GM19351 (cell line): Measurements from ENCODE around the gene PDCD2L.
"Not testable (repeated sequence)": the region's sequence is repeated elsewhere in the genome, so short reads cannot be mapped to it uniquely, and the experiment has no call there.

Experiments
- ATAC-seq: cut with Tn5 transposase; IDR thresholded peaks from one replicate; pipeline ENCODE4 v1.9.1; 2021; ENCODE audit warnings: mild to moderate bottlenecking, moderate library complexity; ENCODE audit not compliant: unreplicated experiment

PDCD2L gene

DNA sequence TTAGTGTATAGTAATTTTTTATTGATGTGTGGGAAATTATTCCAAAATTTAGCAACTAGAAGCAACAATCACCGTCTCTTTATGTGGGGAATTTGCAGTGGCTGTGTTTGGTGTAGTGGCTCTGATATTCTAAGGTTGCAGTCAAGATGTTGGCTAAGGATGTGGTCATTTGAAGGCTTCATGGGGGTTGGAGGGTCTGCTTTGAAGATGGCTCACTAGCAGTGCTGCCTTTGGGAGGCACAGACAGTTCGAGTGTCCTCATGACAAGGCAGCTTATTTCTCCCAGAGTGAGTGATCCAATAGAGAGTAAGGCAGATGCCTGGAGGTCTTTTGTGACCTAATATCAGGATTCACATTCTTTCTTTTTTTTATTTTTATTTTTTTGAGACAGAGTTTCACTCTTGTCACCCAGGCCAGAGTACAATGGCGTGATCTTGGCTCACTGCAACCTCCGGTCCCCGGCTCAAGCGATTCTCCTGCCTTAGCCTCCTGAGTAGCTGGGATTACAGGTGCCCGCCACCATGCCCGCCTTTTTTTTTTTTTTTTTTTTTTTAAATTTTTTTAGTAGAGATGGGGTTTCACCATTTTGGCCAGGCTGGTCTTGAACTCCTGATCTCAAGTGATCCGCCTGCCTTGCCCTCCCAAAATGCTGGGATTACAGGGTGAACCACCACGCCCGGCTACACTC lies 30.5 kb upstream of the PDCD2L start:
- ATAC-seq = no peak

DNA sequence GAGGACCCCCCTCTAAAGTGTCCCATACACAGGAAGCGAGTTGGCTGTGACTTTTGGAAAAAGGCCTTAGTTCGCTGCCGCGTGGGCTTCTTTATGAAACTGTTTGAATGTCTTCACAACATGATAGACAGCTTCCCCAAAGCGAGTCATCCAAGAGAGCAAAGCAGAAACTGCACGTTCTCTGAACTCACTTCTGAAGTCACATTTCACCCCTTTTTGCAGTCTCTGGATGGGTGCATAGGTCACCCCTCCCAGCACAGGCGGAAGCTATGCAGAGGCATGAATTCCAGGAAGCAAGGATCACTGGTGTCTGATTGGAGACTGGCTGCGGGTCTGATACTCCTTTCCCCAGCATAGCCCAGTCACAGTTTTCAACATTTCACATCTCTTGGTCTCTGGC lies 28.6 kb upstream of the PDCD2L start:
- no peak for ATAC-seq

DNA sequence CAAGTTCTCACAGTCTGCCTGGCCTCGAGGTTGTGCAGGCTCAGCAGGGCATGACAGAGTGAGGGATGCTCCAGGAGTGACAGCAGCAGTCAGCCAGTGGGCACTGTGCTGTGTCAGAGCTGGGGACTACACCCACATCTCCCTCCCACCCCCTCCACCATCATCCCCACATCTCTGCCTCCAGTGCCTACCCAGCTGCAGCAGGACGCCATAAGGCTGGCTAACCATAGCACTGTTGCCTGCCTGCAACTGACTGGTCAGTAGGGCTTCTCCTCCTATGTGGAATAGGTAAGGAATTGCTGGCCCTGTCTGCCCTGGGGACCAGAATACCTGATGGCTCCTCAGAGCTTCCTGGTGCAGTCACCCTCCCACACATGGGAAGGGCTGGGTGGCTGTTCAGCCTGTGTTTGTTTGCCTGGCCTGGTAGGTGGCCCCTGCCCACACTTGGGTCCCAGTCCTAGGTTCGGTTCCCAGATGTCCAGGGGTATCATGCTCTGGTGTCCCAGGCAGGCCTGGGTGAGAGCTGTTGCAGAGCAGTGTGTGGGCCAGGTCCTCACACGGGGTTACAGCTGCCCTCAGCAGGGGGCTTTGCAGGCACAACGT lies 23.5 kb upstream of the PDCD2L start:
- no peak for ATAC-seq

DNA sequence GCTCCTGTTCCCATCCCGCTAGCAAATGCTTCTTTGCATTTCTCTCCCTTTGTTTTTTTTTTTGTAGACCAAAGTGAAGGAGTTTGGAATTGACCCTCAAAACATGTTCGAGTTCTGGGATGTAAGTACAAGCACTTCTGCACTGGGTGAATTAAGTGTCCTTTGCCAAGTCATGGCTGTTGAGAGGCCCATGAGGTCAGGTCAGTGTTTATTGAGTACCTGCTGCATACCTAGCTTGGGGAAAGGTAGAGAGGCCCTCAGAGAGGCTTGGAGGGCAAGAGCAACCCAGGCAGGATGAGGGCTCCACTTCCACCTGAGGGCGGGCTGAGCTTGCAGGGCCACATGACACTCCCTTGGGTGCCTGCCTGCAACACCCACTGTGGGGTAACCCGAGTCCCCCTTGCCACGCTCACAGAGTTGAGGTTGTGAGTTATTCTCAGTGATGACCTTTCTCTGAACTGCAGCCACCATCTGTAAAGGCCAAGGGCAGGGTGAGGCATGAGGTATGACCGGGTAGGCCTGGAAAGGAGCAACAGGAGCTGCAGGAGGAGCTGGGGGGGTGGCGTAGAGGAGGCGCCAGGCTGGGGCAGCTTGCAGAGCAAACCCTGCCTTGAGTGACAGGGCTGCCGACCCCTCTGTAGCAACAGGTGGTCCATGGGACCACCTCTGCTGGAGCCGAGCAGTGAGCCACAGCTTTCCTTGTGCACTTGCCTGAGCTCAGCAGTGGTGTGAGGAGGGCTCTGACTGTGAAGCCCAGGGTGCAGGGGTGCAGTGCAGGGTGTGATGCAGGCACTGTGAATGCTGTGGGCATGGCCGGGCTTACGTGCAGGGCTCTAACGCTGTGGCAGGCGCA lies 22.6 kb upstream of the PDCD2L start:
- no peak for ATAC-seq

DNA sequence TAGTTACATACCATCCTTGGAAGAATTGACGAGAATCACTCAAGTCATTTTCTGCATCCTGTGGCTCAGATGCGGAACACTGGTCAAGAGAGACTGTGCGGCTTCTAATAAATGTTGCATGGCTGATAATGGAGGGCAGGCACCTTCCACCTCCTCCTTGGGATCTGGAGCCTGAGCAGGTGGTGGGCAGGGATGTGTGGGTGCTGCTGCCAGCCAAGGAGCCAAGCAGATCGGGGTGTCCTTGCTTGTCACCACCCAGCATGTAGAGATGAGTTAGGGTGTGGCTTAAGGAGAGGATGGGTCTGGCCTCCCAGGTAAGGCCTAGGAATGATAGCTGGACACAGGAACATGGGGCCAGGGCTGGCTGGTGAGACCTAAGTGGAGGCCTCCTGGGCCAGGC lies 21.7 kb upstream of the PDCD2L start:
- ATAC-seq = no peak

DNA sequence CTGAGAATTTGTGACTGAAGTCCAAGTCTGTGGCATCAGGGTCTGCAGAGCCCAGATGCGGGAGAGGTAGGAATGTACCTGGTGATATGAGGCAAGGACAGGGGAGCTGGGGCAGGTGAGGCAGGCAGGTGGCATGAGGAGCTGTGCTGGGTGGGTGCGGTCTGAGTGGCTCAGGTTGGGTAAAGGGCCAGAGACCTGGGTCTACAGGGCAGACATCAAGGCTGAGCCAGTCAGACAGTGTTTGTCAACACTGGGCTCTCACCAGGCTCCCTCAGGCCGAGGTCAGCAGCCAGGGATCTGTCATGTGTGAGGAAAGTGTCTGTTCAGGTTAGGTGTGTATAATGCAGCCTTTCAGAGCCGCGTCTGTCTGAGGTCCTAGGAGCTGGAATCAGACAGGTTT lies 20.6 kb upstream of the PDCD2L start:
- ATAC-seq = no peak

DNA sequence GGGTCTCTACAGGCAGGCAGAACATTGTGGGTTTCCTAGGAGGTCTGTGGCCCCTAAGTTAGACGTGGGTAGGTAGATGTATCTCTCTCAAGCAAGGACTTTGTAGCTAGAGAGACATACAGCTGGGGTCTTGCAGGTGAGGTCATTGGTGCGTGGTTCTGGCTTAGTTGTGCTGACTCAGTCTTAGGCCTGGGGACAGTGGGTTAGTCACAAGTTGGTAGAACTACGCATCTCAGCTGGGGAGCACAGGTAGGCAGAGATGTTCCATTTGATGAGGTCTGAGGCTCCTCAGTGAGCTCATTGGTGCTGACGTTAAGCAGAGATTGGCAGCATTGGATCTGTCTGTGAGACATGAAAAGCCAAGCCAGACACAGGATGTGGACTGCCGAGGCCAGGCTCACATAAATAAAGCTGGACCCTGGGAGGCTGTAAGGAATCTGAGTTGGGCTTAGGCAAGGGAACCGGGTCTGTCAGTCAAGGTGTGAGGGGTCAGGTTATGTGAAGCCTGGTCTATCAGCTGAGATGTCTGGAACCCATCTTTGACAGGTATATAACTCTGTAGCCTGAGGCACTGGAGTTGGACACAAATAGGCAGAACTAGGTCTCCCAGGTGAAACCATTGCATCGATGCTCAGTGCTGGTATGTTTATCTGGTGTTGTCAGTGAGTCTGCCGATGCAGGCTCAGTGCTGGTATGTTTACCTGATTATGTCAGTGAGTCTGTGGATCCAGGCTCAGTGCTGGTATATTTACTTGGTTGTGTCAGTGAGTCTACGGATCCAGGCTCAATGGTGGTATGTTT lies 17.4 kb upstream of the PDCD2L start:
- no peak for ATAC-seq

DNA sequence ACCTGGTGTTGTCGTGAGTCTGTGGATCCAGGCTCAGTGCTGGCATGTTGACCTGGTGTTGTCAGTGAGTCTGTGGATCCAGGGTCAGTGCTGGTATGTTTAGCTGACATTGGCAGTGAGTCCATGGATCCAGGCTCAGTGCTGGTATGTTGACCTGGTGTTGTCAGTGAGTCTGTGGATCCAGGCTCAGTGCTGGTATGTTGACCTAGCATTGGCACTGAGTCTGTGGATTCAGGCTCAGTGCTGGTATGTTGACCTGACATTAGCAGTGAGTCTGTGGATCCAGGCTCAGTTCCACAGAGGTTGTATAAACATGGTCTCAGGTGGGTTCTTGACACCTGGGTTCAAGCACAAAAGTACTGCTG lies 16.8 kb upstream of the PDCD2L start:
- ATAC-seq = no peak

DNA sequence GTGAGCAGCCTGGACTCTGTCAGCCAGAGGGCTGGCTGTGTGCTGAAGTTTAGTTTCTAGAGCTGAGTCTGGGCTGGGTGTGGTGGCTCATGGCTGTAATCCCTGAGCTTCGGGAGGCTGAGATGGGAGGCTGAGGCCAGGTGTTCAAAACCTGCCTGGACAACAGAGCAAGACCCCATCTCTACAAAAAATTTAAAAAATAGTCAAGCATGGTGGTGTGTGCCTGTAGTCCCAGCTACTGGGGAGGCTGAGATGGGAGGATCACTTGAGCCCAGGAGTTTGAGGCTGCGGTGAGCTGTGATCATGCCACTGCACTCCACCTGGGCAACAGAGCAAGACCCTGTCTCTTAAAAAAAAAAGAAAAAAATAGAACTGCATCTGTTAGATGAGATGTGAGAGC lies 15.5 kb upstream of the PDCD2L start:
- ATAC-seq = not testable (repeated sequence)

DNA sequence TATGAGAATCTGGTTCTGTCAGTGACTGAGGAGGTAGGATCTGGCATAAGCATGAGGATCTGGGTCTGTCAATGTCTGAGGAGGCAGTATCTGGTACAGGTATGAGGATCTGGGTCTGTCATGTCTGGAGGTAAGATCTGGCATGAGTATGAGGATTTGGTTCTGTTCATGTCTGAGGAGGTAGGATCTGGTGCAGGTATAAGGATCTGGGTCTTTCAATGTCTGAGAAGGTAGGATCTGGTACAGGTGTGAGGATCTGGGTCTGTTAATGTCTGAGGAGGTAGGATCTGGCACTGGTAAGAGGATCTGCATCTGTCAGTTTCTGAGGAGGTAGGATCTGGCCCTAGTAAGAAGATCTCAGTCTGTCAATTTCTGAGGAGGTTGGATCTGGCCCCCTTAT lies 12.4 kb upstream of the PDCD2L start:
- ATAC-seq = no peak

DNA sequence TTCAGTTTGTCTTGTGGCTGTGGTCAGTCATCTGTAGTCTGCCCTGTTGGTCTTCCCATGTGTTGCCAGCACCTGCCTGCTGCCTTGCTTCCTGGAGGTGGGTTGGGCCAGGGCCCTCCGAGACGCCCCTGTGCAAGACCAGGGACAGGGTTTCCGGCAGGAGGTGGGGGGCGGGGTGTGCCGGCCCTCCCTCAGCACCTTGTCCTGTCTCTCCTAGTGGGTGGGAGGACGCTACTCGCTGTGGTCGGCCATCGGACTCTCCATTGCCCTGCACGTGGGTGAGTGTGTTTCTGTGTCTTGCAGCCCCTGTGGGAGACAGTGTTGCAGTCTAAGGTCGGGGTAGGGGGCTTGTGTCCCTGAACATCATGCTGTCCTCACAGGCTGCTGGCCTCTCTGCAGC lies 11.2 kb upstream of the PDCD2L start:
- no peak for ATAC-seq

DNA sequence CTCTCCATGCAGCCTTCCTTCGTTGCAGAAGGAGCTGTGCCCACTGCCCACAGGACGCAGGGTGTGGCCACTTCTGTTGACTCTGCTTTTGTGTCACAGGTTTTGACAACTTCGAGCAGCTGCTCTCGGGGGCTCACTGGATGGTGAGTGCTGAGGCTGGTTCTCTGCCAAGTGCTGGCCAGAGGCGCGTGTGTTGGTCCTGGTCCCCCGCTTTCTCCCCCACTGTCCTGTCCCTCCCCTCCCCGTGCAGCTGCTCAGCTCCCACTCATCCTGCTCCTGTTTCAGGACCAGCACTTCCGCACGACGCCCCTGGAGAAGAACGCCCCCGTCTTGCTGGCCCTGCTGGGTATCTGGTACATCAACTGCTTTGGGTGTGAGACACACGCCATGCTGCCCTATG lies 10.6 kb upstream of the PDCD2L start:
- no peak for ATAC-seq

DNA sequence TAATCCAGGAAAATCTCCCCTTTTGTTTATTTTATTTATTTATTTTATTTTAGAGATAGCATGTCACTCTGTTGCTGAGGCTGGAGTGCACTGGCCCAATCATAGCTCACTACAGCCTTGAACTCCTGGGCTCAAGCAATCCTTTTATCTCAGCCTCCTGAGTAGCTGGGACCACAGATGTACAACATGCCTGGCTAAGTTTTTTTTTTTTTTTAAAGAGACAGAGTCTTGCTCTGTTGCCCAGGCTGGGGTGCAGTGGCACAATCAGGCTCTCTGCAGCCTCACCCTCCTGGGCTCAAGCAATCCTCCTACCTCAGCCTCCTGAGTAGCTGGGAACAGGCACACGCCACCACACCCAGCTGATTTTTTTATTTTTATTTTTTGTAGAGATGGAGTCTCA lies 6.3 kb upstream of the PDCD2L start:
- ATAC-seq = no peak

DNA sequence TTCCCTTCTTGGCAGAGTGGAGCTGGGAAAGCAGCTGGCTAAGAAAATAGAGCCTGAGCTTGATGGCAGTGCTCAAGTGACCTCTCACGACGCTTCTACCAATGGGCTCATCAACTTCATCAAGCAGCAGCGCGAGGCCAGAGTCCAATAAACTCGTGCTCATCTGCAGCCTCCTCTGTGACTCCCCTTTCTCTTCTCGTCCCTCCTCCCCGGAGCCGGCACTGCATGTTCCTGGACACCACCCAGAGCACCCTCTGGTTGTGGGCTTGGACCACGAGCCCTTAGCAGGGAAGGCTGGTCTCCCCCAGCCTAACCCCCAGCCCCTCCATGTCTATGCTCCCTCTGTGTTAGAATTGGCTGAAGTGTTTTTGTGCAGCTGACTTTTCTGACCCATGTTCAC lies 4.3 kb upstream of the PDCD2L start:
- ATAC-seq = no peak

DNA sequence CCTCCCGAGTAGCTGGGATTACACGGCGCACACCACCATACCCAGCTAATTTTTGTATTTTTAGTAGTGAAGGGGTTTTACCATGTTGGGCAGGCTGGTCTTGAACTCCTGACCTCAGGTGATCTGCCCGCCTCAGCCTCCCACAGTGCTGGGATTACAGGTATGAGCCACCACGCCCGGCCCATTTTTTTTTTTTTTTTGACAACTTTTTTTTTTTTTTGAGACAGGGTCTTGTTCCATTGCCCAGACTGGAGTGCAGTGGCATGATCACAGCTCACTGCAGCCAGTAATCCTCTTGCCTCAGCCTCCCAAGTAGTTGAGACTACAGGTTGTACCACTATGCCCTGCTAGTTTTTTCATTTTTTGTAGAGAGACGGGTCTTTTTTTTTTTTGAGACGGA lies 3.4 kb upstream of the PDCD2L start:
- ATAC-seq = not testable (repeated sequence)

DNA sequence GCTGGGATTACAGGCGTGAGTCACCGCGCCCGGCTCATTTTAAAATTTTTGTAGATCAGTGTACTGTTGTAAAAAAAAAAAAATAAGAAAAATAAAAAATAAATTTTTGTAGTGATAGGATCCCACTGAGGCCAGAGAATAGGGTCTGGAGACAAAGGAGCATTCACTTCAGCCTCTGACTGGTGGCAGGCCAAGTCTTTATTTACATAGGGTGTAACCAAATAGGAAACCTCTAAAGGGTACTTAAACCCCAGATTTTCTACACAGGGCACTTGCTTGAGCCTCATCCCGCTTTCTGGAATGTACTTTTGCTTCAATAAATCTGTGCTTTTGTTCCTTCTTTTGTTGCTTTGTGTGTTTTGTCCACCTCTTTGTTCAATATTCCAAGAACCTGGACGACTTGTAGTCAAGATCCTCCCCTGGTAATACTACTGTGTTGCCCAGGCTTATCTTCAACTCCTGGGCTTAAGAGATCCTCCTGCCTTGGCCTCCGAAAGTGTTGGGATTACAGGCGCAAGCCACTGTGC lies 2.1 kb upstream of the PDCD2L start:
- no peak for ATAC-seq

DNA sequence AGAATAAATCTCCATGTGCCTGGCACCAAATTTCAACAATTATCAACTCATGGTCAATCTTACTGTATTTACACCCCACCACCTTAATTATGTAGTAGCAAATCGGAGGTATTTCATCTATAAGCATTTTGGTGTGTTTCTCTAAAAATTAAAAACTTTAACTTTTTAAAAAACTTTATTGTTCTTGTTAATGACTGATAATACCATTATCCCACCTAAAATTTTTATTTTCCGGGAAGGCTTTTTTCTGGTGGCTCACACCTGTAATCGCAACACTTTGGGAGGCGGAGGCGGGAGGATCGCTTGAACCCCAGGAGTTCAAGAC lies 453 bp upstream of the PDCD2L start:
- peak; percentile 13 for ATAC-seq

DNA sequence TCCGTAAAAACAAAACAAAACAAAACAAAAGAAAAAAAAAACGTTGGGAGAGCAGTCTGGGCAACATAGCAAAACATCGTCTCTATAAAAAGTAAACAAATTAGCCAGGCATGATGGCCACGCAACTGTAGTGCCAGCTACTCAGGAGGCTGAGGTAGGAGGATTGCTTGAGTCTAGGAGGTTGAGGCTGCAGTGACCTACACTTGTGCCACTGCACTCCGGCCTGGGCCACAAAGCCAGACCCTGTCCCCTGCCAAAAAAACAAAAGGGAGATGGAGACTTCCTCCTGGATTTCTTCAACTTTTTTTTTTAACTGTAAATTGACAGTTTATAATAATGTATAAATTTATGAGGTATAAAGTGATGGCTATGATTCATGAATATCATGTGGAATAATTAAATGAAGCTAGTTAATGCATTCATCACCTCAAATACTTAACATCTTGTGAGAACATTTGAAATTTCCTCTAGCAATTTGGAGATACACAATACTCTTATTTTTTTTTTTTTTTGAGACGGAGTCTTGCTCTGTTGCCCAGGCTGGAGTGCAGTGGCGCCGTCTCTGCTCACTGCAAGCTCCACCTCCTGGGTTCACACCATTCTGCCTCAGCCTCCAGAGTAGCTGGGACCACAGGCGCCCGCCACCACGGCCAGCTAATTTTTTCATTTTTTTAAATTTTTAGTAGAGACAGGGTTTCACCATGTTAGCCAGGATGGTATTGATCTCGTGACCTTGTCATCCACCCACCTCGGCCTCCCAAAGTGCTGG lies 1.9 kb downstream of the PDCD2L start:
- no peak for ATAC-seq

DNA sequence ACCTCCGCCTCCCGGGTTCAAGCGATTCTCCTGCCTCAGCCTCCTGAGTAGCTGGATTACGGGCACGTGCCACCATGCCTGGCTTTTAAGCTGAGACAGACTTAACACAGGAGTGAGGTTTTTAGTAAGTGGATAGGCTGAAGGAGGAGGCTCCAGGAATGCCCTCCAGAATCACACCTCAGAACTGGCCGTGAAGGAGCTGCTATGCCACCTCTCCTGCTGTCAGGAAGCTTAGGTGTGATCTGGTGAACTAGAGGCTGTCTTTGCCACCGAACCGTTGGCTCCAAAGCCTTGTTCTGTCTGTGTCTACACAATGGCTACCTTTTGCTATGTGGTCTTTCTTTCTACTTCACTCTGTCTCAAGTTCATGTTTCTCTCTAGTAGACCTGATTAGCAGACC lies 4.2 kb downstream of the PDCD2L start:
- ATAC-seq = no peak
